ENCODE data around the gene LRRC8C. TPM values are rescaled to one million over a fixed set of nuclear protein-coding genes. Genes with fewer than 3 reads are reported as not detected.

The LRRC8C gene
- 19.9 and 20.2 TPM in 2 replicates for total RNA-seq

DNA sequence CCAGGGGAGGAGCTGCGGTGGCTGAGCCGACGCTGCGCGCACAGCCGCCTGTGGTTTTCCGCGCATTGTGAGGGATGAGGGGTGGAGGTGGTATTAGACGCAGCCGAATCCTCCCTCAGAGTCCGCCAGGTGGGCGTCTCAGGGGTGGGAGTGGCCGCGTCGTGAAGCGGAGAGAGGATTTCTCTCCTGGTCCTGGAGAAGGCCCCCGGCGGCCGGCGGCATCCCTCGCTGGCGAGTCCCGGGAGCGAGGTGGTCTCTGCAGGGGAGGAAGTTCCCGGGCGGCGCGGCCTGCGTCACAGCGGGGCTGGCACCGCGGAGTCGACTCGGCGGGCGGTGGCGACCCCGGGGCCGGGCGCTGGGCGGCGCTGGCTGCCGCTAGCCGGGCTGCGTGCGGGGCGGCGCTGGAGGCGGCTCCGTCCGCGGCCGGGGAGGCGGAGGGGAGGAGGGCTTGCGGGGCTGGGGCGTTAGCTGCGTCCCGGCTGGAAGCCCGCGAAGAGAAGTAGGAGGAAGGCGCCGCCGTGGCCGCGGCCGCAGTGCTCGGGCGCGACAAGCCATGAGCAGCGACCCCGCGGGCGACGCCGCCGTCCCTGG lies at the start of gene LRRC8C:
TSS of gene LRRC8C (plus strand) at position 464 of the 591 bp plus-strand sequence. CDS start 53,354 bp downstream, outside the sequence.

Other genes starting within 250 kb of the LRRC8C start
- 0.76 and 1.3 TPM in 2 replicates for gene LRRC8B, start 108.3 kb upstream of the LRRC8C start, total RNA-seq
- 6.1 and 9.9 TPM in 2 replicates for gene LRRC8D, start 187.9 kb downstream of the LRRC8C start, total RNA-seq